ENCODE results near the gene CD52. TPM values are rescaled to one million over a fixed set of nuclear protein-coding genes. Genes with fewer than 3 reads are reported as not detected.

Gene CD52
- total and polyA plus RNA-seq, 2 of the 13 experiments (the other 11 are each of a cell fraction or from before 2014, with no cell fraction given): 0.32 TPM; not detected in 1

- TF ChIP-seq, protein P1, sequence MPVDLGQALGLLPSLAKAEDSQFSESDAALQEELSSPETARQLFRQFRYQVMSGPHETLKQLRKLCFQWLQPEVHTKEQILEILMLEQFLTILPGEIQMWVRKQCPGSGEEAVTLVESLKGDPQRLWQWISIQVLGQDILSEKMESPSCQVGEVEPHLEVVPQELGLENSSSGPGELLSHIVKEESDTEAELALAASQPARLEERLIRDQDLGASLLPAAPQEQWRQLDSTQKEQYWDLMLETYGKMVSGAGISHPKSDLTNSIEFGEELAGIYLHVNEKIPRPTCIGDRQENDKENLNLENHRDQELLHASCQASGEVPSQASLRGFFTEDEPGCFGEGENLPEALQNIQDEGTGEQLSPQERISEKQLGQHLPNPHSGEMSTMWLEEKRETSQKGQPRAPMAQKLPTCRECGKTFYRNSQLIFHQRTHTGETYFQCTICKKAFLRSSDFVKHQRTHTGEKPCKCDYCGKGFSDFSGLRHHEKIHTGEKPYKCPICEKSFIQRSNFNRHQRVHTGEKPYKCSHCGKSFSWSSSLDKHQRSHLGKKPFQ (CRISPR knock-in tag; IDR thresholded peaks at IDR 0.05; ENCODE audit: insufficient replicate concordance): peak; percentile 71
- TF ChIP-seq ZNF713 (CRISPR knock-in tag; IDR thresholded peaks at IDR 0.05) (no peak), THAP11 (CRISPR knock-in tag; IDR thresholded peaks at IDR 0.05) (peak; percentile 46; the same call in 1 of the 2 replicates), ZKSCAN5 (CRISPR knock-in tag; IDR thresholded peaks at IDR 0.05) (no peak), ZNF17 (CRISPR knock-in tag; IDR thresholded peaks at IDR 0.05) (no peak), TBX3 (IDR thresholded peaks at IDR 0.05; ENCODE audit: borderline replicate concordance) (peak; percentile 71; the same call in 1 of the 2 replicates), TIGD3 (CRISPR knock-in tag; IDR thresholded peaks at IDR 0.05; ENCODE audit: borderline replicate concordance) (no peak; the same call in 1 of the 2 replicates), HOXA9 (CRISPR knock-in tag; IDR thresholded peaks at IDR 0.05; ENCODE audit: borderline replicate concordance) (no peak), ZNF598 (CRISPR knock-in tag; IDR thresholded peaks at IDR 0.05; ENCODE audit: borderline replicate concordance) (peak; percentile 26; the same call in 1 of the 2 replicates), GABPB1 (CRISPR knock-in tag; IDR thresholded peaks at IDR 0.05) (peak; percentile 65), SRSF9 (IDR thresholded peaks at IDR 0.05; ENCODE audit: borderline replicate concordance, insufficient read depth, low read depth, low read length, poor library complexity, severe bottlenecking) (no peak), ZNF292 (CRISPR knock-in tag; IDR thresholded peaks at IDR 0.05; ENCODE audit: borderline replicate concordance, low read depth) (peak; percentile 88; the same call in 1 of the 2 replicates), KLF6 (CRISPR knock-in tag; IDR thresholded peaks at IDR 0.05) (no peak), ZNF350 (CRISPR knock-in tag; IDR thresholded peaks at IDR 0.05; ENCODE audit: borderline replicate concordance, low read depth) (peak; percentile 91), HNRNPL (IDR thresholded peaks at IDR 0.05; ENCODE audit: low read depth, low read length) (0 out of 2 replicates have a peak, but pooled peaks have one; percentile 23), SATB2 (CRISPR knock-in tag; IDR thresholded peaks at IDR 0.05) (no peak), HHEX (CRISPR knock-in tag; IDR thresholded peaks at IDR 0.05) (peak; percentile 43; the same call in 1 of the 2 replicates), CENPT (CRISPR knock-in tag; IDR thresholded peaks at IDR 0.05; ENCODE audit: low read depth) (no peak)
- TF ChIP-seq, protein P2, sequence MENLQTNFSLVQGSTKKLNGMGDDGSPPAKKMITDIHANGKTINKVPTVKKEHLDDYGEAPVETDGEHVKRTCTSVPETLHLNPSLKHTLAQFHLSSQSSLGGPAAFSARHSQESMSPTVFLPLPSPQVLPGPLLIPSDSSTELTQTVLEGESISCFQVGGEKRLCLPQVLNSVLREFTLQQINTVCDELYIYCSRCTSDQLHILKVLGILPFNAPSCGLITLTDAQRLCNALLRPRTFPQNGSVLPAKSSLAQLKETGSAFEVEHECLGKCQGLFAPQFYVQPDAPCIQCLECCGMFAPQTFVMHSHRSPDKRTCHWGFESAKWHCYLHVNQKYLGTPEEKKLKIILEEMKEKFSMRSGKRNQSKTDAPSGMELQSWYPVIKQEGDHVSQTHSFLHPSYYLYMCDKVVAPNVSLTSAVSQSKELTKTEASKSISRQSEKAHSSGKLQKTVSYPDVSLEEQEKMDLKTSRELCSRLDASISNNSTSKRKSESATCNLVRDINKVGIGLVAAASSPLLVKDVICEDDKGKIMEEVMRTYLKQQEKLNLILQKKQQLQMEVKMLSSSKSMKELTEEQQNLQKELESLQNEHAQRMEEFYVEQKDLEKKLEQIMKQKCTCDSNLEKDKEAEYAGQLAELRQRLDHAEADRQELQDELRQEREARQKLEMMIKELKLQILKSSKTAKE (CRISPR knock-in tag; IDR thresholded peaks at IDR 0.05; ENCODE audit: borderline replicate concordance): peak; percentile 86
- TF ChIP-seq, protein P3, sequence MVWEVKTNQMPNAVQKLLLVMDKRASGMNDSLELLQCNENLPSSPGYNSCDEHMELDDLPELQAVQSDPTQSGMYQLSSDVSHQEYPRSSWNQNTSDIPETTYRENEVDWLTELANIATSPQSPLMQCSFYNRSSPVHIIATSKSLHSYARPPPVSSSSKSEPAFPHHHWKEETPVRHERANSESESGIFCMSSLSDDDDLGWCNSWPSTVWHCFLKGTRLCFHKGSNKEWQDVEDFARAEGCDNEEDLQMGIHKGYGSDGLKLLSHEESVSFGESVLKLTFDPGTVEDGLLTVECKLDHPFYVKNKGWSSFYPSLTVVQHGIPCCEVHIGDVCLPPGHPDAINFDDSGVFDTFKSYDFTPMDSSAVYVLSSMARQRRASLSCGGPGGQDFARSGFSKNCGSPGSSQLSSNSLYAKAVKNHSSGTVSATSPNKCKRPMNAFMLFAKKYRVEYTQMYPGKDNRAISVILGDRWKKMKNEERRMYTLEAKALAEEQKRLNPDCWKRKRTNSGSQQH (CRISPR knock-in tag; IDR thresholded peaks at IDR 0.05; ENCODE audit: low read depth): 0 out of 2 replicates have a peak, but pooled peaks have one; percentile 71
- TF ChIP-seq, protein P4, sequence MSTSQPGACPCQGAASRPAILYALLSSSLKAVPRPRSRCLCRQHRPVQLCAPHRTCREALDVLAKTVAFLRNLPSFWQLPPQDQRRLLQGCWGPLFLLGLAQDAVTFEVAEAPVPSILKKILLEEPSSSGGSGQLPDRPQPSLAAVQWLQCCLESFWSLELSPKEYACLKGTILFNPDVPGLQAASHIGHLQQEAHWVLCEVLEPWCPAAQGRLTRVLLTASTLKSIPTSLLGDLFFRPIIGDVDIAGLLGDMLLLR (CRISPR knock-in tag; IDR thresholded peaks at IDR 0.05): no peak
Measured at GRCh38 chr1:26350701-26351589, 33.2 kb downstream of the CD52 start (continued).

Measured in HepG2 (cell line).